IPS-11a (cell line): ENCODE measurements around the gene SOBP.

ENCODE experiments used
- H3K4me3 ChIP-seq: one replicate; pipeline ENCODE4 v1.5.1; 2013; ENCODE audit warnings: low read depth, low read length, control low read depth

Gene SOBP

DNA sequence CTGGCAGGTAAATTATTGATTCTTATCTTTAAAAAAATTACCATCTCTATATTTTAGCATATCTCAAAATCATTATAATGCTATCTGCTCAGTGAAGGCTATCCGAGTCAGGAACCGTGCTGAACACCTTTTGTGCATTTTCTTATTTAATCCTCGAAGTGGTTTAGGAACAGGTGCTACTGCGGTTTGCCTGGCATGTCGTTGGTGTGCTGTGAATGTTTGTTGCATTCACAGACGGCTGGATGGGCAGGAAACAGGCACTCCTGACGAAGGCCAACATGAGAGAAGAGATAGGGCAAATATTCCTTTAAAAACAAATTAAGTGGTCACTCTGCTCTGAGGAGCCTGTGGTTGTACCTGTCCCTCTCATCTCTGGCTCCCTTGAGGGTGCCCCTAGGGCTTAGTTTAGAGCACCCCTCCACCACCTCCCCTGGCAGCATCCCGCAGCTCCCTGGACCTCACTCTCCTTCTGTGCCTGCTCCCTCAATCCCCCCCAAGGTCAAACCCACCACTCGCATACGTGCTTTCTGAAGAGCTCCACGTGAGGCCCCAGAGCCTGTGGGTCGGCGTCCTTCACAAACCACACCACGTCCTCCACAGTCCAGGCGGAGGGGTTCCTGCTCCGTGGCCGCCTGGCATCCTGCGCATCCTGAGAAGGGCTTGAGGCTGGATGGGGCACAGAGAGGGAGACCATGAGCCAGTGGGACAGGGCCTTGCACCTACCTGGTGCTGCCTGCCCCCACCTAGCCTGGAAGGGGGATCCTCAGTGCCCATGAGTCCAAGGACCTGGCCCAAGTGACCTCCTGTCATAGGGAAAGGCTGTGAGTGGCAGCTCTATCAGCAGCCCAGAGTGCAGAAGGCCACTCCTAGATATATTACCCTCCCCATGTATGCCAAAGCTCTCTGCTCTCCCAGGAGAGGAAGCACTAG lies 217.7 kb downstream of the SOBP start:
- H3K4me3 ChIP-seq: no peak overlapping the region

GRCh38 chr6:107708435-107708834 lies 218.5 kb downstream of the SOBP start:
- no peak overlapping the region for H3K4me3 ChIP-seq

DNA sequence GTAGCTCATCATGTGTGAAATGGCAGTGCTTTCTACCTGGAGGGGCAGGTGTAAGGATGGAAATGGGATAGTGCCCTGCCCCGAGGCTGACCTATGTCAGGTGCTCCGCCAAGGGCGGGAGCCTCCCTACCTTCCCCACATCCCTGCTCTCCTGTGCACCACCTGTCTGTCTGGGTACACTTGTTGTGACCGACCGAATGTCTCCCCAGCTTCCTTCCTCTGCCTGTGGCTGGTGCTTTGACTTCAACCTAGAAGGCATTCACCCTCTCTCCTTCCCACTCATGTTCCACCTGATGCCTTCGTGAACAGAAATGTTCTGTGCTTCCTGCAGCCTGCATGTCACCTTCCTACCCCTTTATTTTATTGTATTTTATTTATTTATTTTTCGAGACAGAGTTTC lies 219.4 kb downstream of the SOBP start:
- no peak overlapping the region for H3K4me3 ChIP-seq
